Measurements from ENCODE around the gene TMPRSS11F. TPM values are rescaled to one million over a fixed set of nuclear protein-coding genes. Genes with fewer than 3 reads are reported as not detected.

TMPRSS11F gene
- total RNA-seq, 1 donor from 2014 or later: 13.8 TPM

DNA sequence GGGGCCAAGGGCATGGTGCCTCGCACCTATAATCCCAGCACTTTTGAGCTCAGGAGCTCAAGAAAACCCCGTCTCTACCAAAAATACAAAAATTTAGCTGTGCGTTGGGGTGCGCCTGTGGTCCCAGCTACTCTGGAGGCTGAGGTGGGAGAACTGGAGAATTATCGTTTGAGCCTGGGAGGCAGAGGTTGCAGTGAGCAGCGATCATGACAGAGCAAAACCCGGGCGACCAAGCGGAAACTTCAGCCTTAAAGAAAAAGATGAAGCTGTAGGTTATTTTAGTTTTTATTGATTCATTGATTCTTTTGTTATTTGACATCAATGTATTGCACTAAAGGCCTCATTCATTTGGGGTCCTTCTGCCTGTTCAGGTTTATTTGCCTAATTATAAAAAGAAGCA is 5.4 kb downstream of the TMPRSS11F start:
- no peak for DNase-seq (ENCODE audit: extremely low spot score in 2 of 2)
- intact Hi-C loops (cut with DNase I): no loop called here
- TF ChIP-seq, protein P1, sequence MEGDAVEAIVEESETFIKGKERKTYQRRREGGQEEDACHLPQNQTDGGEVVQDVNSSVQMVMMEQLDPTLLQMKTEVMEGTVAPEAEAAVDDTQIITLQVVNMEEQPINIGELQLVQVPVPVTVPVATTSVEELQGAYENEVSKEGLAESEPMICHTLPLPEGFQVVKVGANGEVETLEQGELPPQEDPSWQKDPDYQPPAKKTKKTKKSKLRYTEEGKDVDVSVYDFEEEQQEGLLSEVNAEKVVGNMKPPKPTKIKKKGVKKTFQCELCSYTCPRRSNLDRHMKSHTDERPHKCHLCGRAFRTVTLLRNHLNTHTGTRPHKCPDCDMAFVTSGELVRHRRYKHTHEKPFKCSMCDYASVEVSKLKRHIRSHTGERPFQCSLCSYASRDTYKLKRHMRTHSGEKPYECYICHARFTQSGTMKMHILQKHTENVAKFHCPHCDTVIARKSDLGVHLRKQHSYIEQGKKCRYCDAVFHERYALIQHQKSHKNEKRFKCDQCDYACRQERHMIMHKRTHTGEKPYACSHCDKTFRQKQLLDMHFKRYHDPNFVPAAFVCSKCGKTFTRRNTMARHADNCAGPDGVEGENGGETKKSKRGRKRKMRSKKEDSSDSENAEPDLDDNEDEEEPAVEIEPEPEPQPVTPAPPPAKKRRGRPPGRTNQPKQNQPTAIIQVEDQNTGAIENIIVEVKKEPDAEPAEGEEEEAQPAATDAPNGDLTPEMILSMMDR (IDR thresholded peaks at IDR 0.05): no peak
- TF ChIP-seq POLR2AphosphoS5 (IDR thresholded peaks at IDR 0.05; ENCODE audit: insufficient read depth in 1 of 2, low read depth in 1 of 2) (no peak), POLR2A (IDR thresholded peaks at IDR 0.05) (no peak)
- no peaks in the 10 kb centered on the region for H3K27me3 ChIP-seq
- no peak overlapping the region for H3K4me3 ChIP-seq
- H3K9me3 ChIP-seq: no peaks in the 10 kb centered on the region
- H3K36me3 ChIP-seq: no peaks in the 10 kb centered on the region
- no peaks in the 10 kb centered on the region for H3K4me1 ChIP-seq
- H3K27ac ChIP-seq: no peak overlapping the region

DNA sequence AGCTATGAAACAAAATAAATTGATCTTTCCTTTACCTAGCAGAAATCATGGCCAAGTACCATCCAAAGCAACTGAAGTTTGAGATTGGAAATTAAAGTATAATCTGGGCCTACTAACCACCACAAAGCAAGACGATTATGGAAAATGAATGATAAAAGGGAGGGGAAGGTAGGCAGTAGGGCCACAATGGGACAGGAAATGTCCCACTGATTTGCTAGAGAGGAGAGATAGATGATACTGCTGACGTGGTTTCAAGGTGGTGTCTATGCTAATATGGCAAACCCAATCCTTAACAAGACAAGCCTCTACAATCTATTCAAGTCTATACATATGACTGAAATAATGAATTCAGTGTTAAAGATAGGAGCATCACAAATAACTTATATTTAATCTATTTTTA is 6.1 kb downstream of the TMPRSS11F start:
- no peak for DNase-seq (ENCODE audit: extremely low spot score in 2 of 2)
- H3K27ac ChIP-seq: no peak overlapping the region
- no peak overlapping the region for H3K4me3 ChIP-seq
- H3K27me3 ChIP-seq: no peaks in the 10 kb centered on the region
- H3K36me3 ChIP-seq: no peaks in the 10 kb centered on the region
- TF ChIP-seq, protein P1 (IDR thresholded peaks at IDR 0.05): no peak
- no peak for TF ChIP-seq POLR2AphosphoS5 (IDR thresholded peaks at IDR 0.05; ENCODE audit: insufficient read depth in 1 of 2, low read depth in 1 of 2)
- no peak for TF ChIP-seq POLR2A (IDR thresholded peaks at IDR 0.05)
- no peaks in the 10 kb centered on the region for H3K9me3 ChIP-seq
- intact Hi-C loops (cut with DNase I): no loop called here
- no peaks in the 10 kb centered on the region for H3K4me1 ChIP-seq

DNA sequence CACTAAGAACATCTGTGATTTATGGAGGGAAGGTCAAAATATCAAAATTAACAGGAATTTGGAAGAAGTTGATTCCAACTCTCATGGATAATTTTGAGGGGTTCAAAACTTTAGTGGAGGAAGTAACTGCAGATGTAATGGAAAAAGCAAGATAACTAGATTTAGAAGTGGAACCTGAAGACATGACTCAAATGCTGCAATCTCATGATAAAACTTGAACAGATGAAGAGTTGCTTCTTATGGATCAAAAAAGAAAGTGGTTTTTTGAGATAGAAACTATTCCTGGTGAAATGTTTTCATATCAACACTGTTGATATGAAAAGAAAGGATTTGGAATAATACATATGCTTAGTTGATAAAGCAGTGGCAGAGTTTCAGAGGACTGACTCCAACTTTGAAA is 9.7 kb downstream of the TMPRSS11F start:
- no peaks in the 10 kb centered on the region for H3K36me3 ChIP-seq
- TF ChIP-seq POLR2A (IDR thresholded peaks at IDR 0.05): no peak
- TF ChIP-seq, protein P1 (IDR thresholded peaks at IDR 0.05): no peak
- no peak for TF ChIP-seq POLR2AphosphoS5 (IDR thresholded peaks at IDR 0.05; ENCODE audit: insufficient read depth in 1 of 2, low read depth in 1 of 2)
- no peak overlapping the region for H3K27ac ChIP-seq
- no peaks in the 10 kb centered on the region for H3K4me1 ChIP-seq
- H3K9me3 ChIP-seq: no peaks in the 10 kb centered on the region
- H3K4me3 ChIP-seq: no peak overlapping the region
- intact Hi-C loops (cut with DNase I): no loop called here
- no peak for DNase-seq (ENCODE audit: extremely low spot score in 2 of 2)
- no peaks in the 10 kb centered on the region for H3K27me3 ChIP-seq

DNA sequence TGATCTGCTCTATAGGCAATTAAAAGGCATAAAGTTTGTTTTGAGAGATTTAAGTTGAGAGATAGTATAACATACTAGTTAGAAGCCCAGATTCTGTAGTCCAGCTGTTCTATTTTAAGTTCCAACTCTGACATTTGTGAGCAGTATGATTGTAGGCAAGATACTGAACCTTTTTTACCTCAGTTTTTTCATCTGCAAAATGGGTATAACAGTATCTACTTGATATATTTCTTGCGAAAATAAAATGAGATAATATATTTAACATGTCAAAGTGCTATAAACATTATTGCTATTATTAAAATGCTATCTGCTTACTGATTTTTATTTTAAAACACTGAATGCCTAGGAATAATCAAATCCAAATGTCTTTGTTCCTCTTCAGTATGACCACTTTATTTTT is 19.2 kb downstream of the TMPRSS11F start:
- TF ChIP-seq, protein P1 (IDR thresholded peaks at IDR 0.05): no peak
- no peak for TF ChIP-seq POLR2AphosphoS5 (IDR thresholded peaks at IDR 0.05; ENCODE audit: insufficient read depth in 1 of 2, low read depth in 1 of 2)
- TF ChIP-seq POLR2A (IDR thresholded peaks at IDR 0.05): no peak
- no peak overlapping the region for H3K27ac ChIP-seq
- intact Hi-C loops (cut with DNase I): no loop called here
- H3K4me3 ChIP-seq: no peak overlapping the region
- DNase-seq (ENCODE audit: extremely low spot score in 2 of 2): no peak
- no peaks in the 10 kb centered on the region for H3K36me3 ChIP-seq
- no peaks in the 10 kb centered on the region for H3K4me1 ChIP-seq
- no peaks in the 10 kb centered on the region for H3K27me3 ChIP-seq
- no peaks in the 10 kb centered on the region for H3K9me3 ChIP-seq

DNA sequence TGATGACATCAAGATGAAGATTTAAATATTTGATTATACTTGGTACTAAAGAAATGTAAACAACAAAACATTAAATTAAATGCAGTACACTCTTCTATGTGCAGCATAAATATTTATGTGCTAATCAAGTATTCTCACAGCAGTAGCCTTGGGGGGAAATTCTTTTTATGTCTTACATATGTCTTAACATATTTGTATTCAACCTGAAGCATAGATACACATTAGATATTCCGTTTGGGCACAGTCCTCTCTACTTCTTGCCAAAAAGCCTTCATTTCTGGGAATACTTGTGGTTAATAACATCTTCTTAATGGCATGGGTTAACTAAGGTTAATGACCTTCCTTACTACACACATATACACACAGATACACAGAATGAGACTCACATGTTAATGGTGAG is 19.8 kb downstream of the TMPRSS11F start:
- H3K9me3 ChIP-seq: no peaks in the 10 kb centered on the region
- H3K4me3 ChIP-seq: no peak overlapping the region
- DNase-seq (ENCODE audit: extremely low spot score in 2 of 2): no peak
- no peaks in the 10 kb centered on the region for H3K4me1 ChIP-seq
- H3K27me3 ChIP-seq: no peaks in the 10 kb centered on the region
- H3K27ac ChIP-seq: no peak overlapping the region
- TF ChIP-seq POLR2AphosphoS5 (IDR thresholded peaks at IDR 0.05; ENCODE audit: insufficient read depth in 1 of 2, low read depth in 1 of 2) (no peak), POLR2A (IDR thresholded peaks at IDR 0.05) (no peak)
- TF ChIP-seq, protein P1 (IDR thresholded peaks at IDR 0.05): no peak
- no peaks in the 10 kb centered on the region for H3K36me3 ChIP-seq
- intact Hi-C loops (cut with DNase I): no loop called here
